ENCODE results near the gene IQSEC3.

- TF ChIP-seq CTCF (IDR thresholded peaks at IDR 0.05) (no peak), ZBTB43 (CRISPR knock-in tag; IDR thresholded peaks at IDR 0.05) (no peak), SOX15 (CRISPR knock-in tag; IDR thresholded peaks at IDR 0.05) (no peak), JUN (CRISPR knock-in tag; IDR thresholded peaks at IDR 0.05) (no peak), HMGXB4 (CRISPR knock-in tag; IDR thresholded peaks at IDR 0.05) (no peak), ELF4 (CRISPR knock-in tag; IDR thresholded peaks at IDR 0.05; ENCODE audit: low read depth) (no peak), PREB (CRISPR knock-in tag; IDR thresholded peaks at IDR 0.05; ENCODE audit: borderline replicate concordance) (no peak), E2F1 (CRISPR knock-in tag; IDR thresholded peaks at IDR 0.05) (no peak), ESRRA (CRISPR knock-in tag; IDR thresholded peaks at IDR 0.05; ENCODE audit: borderline replicate concordance) (no peak), TCF7 (CRISPR knock-in tag; IDR thresholded peaks at IDR 0.05; ENCODE audit: low read depth) (no peak), USF2 (CRISPR knock-in tag; IDR thresholded peaks at IDR 0.05) (no peak), CREM (CRISPR knock-in tag; IDR thresholded peaks at IDR 0.05) (no peak), FOXJ3 (CRISPR knock-in tag; IDR thresholded peaks at IDR 0.05; ENCODE audit: borderline replicate concordance) (no peak), ATF3 (CRISPR knock-in tag; conservative IDR thresholded peaks at IDR 0.05) (no peak)
Observed at GRCh38 chr12:87315-87714, 20.7 kb downstream of the IQSEC3 start.
